ENCODE results near the gene FAM222B. TPM values are rescaled to one million over a fixed set of nuclear protein-coding genes. Genes with fewer than 3 reads are reported as not detected.
"Not testable (repeated sequence)": the region's sequence is repeated elsewhere in the genome, so short reads cannot be mapped to it uniquely, and the experiment has no call there.

Gene FAM222B
- polyA plus RNA-seq, 1 experiment = 8.3 TPM

- TF ChIP-seq CTCF (IDR thresholded peaks at IDR 0.05; ENCODE audit: low read depth, low read length) = no peak
- ChIA-PET POLR2A (interaction anchor here (0.6 kb wide), 1 partner anchor 15 kb away, joined by 3 read pairs; no protein-coding TSS in a partner anchor), CTCF (interaction anchor here (1.0 to 2.6 kb wide), 2 partner anchors 29 to 43 kb away, joined by 3 to 21 read pairs; no protein-coding TSS in a partner anchor)
- no peak overlapping the region for H3K27ac ChIP-seq (ENCODE audit: low read depth, low read length)
- no peaks in the 10 kb centered on the region for H3K9me3 ChIP-seq (ENCODE audit: control insufficient read depth, insufficient read depth, low read length)
- DNase-seq (ENCODE audit: low read depth, low spot score) = no peak
- no peak overlapping the region for H3K4me3 ChIP-seq (ENCODE audit: low read depth, low read length)
- no peaks in the 10 kb centered on the region for H3K27me3 ChIP-seq (ENCODE audit: control insufficient read depth, insufficient read depth, low read length)
Observed at GRCh38 chr17:28792877-28793661, 49.5 kb downstream of the FAM222B start.

- Histone ChIP-seq H3K4me3 (ENCODE audit: low read depth, low read length) (no peak overlapping the region), H3K9me3 (ENCODE audit: control insufficient read depth, insufficient read depth, low read length) (no peaks in the 10 kb centered on the region), H3K27ac (ENCODE audit: low read depth, low read length) (no peak overlapping the region), H3K27me3 (ENCODE audit: control insufficient read depth, insufficient read depth, low read length) (no peaks in the 10 kb centered on the region)
- CTCF ChIA-PET = interaction anchor here (8.4 kb wide), 1 partner anchor 24 kb away, joined by 62 read pairs; no protein-coding TSS in a partner anchor
- TF ChIP-seq CTCF (IDR thresholded peaks at IDR 0.05; ENCODE audit: low read depth, low read length) = no peak
- DNase-seq (ENCODE audit: low read depth, low spot score) = no peak
- POLR2A ChIA-PET = no interaction called here
Observed at GRCh38 chr17:28788100-28788499, 54.5 kb downstream of the FAM222B start.

GRCh38 chr17:28783161-28783560, 59.4 kb downstream of the FAM222B start:
- no peak for TF ChIP-seq CTCF (IDR thresholded peaks at IDR 0.05; ENCODE audit: low read depth, low read length)
- POLR2A ChIA-PET = no interaction called here
- no peaks in the 10 kb centered on the region for H3K9me3 ChIP-seq (ENCODE audit: control insufficient read depth, insufficient read depth, low read length)
- CTCF ChIA-PET = interaction anchor here (8.4 kb wide), 1 partner anchor 19 kb away, joined by 62 read pairs; no protein-coding TSS in a partner anchor
- no peak for DNase-seq (ENCODE audit: low read depth, low spot score)
- H3K4me3 ChIP-seq (ENCODE audit: low read depth, low read length) = no peak overlapping the region
- H3K27me3 ChIP-seq (ENCODE audit: control insufficient read depth, insufficient read depth, low read length) = no peaks in the 10 kb centered on the region
- H3K27ac ChIP-seq (ENCODE audit: low read depth, low read length) = no peak overlapping the region

GRCh38 chr17:28779601-28780000, 63.0 kb downstream of the FAM222B start:
- CTCF ChIA-PET; POLR2A ChIA-PET; DNase-seq (ENCODE audit: low read depth, low spot score): not testable (repeated sequence)

GRCh38 chr17:28777178-28777577, 65.4 kb downstream of the FAM222B start:
- TF ChIP-seq CTCF (IDR thresholded peaks at IDR 0.05; ENCODE audit: low read depth, low read length) = no peak
- no peak for DNase-seq (ENCODE audit: low read depth, low spot score)

More at GRCh38 chr17:28779601-28780000, 63.0 kb downstream of the FAM222B start:
- not testable (repeated sequence) for H3K4me3 ChIP-seq (ENCODE audit: low read depth, low read length); H3K27me3 ChIP-seq (ENCODE audit: control insufficient read depth, insufficient read depth, low read length); H3K27ac ChIP-seq (ENCODE audit: low read depth, low read length); H3K9me3 ChIP-seq (ENCODE audit: control insufficient read depth, insufficient read depth, low read length)

More at GRCh38 chr17:28777178-28777577, 65.4 kb downstream of the FAM222B start:
- no peaks in the 10 kb centered on the region for H3K27me3 ChIP-seq (ENCODE audit: control insufficient read depth, insufficient read depth, low read length)
- CTCF ChIA-PET = interaction anchor here (6.1 kb wide), 1 partner anchor 13 kb away, joined by 90 read pairs; no protein-coding TSS in a partner anchor
- H3K4me3 ChIP-seq (ENCODE audit: low read depth, low read length) = no peak overlapping the region
- POLR2A ChIA-PET = interaction anchor here (0.7 kb wide), 1 partner anchor 93 kb away, joined by 6 read pairs; no protein-coding TSS in a partner anchor
- no peak overlapping the region for H3K27ac ChIP-seq (ENCODE audit: low read depth, low read length)
- no peaks in the 10 kb centered on the region for H3K9me3 ChIP-seq (ENCODE audit: control insufficient read depth, insufficient read depth, low read length)
